ENCODE results near the gene AGXT.
A peak's percentile ranks its signal among the peaks of the same experiment; 100 is the strongest.
"Not testable (repeated sequence)": the region's sequence is repeated elsewhere in the genome, so short reads cannot be mapped to it uniquely, and the experiment has no call there.

Gene AGXT

DNA sequence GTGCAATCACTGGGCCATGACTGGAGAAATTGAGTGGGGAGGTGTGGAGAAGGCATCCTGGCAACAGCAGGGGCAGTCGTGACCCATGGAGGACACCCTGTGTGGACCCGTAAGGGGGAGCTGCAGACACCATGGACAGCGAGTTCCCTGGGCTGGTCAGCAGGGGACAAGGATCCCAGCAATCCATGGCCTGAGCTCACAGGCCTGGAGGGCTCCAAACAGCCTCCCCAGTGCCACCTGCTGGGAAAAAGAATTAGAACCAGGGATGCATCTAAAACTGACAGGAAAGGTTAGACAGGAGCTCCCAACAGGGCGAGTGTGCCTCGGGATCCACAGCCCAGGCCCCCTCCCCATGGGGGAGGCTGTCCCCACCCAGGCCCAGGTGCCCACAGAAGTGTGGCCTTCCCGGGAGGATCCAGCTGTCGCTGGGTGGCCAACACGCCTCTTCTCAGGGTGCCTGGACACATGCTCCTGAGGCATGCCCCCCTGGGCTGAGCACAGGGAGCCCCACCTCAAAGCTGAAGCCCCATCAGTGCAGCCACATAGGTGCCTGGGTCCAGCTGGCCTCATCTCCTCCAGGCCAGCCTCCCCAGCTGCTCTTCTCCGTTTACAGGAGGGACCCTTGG, 28.1 kb upstream of the AGXT start:
- DNase-seq, result peak; percentile 25

DNA sequence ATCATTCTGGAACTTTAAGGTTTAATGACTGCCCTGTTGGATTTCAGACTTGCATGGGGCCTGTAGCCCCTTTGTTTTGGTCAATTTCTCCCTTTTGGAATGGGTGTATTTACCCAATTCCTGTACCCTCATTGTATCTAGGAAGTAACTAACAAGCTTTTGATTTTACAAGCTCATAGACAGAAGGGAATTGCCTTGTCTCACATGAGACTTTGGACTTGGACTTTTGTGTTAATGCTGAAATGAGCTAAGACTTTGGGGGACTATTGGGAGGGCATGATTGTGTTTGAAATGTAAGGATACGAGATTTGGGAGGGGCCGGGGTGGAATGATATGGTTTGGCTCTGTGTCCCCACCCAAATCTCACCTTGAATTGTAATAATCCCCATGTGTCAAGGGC, 22.3 kb upstream of the AGXT start:
- DNase-seq, result not testable (repeated sequence)

DNA sequence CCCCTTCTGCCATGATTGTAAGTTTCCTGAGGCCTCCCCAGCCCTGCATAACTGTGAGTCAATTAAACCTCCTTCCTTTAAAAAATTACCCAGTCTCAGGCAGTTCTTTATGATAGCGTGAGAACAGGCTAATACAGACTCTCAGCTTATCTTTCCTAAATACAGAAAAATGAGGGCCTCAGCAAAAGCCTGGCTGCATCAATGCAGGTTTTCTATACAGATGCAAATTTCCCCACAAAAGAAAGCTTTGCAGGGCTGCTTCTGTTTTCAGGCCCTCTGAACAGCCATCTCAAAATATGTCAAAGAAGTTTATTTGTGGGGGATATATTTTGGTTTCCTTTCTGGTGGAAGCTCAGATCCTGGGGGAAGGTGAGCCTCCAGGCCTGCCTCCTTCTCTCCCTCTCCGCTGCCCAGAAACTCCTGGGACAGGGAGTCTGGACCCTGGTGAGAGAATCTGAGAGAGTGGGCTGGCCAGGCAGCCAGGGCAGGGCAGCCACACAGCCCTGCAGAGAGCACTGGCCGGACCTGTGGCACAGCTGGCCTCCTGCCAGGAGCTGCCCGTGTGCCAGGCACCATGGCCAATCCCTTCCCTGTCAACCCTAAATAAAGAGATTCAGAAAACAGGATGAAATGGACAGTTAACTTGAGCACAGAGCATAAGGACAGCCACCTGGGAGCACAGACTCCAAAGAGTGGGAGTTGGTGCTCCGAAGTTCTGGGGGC, 21.6 kb upstream of the AGXT start:
- no peak for DNase-seq

DNA sequence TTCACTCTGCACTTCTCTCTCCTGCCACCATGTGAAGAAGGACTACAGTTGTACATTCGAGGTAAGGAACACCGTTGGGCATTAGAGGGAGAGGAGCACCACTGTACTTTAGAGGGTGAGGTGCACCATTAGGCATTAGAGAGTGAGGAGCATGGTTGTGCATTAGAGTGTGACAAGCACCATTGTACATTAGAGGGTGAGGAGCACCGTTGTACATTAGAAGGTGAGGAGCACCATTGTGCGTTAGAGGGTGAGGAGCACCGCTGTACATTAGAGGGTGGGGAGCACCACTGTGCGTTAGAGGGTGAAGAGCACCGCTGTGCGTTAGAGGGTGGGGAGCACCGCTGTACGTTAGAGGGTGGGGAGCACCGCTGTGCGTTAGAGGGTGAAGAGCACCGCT, 20.8 kb upstream of the AGXT start:
- no peak for DNase-seq

DNA sequence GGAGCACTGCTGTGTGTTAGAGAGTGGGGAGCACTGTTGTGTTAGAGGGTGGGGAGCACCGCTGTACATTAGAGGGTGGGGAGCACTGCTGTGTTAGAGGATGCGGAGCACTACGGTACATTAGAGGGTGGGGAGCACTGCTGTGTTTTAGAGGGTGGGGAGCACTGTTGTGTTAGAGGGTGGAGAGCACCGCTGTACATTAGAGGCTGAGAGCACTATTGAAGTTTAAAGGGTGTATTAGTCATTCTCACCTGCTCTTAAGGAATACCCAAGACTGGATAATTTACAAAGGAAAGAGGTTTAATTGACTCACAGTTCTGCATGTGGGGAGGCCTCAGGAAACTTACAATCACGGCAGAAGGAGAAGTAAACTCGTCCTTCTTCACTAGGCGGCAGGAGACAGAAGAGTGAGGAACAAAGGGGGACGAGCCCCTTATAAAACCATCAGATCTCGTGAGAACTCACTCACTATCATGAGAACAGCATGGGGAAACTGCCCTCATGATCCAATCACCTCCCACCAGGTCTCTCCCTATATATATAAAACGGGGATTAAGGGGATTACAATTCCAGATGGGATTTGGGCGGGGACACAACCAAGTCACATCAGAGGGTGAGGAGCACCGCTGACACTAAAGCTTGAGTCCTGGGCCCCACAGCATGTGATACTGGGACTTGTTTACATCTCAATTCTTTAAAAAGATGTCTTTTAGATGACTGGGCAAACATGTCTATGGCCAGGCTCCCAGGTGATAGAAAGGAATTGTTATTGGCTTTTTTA, 19.5 kb upstream of the AGXT start:
- DNase-seq, result no peak

DNA sequence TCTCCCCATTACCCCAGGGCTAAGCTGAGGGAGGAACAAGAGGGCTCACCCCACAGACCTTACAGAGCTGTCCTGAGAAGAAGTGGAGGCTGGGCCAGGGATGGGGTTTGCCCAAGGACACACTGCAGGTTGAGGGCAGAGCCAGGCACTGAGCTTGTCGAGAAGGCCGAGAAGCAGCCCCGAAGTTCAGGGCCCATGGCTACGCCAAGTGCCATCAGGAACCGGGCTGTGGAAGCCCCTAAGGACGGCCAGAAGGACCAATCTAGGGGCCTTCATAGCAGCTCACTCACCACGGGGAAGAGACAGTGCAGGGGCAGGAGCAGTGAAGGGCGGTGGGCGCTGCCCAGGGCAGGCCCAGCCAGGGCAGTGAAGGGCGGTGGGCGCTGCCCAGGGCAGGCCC, 18.6 kb upstream of the AGXT start:
- no peak for DNase-seq

DNA sequence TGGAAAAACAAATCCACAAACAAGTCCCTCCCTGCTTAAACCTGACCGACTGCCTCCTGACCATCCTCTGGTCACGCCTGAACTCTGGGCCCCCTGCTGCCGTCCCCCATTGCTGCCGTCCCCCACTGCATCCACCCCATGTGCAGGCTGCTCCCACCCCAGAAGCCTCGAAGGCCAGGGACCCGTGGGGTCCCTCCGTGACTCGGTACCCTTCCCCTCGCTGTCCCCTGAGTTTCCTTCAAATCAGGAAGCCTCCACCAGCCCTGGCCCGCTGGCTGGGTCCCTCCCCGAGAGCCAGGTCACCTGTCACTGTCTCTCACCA, 17.9 kb upstream of the AGXT start:
- no peak for DNase-seq

DNA sequence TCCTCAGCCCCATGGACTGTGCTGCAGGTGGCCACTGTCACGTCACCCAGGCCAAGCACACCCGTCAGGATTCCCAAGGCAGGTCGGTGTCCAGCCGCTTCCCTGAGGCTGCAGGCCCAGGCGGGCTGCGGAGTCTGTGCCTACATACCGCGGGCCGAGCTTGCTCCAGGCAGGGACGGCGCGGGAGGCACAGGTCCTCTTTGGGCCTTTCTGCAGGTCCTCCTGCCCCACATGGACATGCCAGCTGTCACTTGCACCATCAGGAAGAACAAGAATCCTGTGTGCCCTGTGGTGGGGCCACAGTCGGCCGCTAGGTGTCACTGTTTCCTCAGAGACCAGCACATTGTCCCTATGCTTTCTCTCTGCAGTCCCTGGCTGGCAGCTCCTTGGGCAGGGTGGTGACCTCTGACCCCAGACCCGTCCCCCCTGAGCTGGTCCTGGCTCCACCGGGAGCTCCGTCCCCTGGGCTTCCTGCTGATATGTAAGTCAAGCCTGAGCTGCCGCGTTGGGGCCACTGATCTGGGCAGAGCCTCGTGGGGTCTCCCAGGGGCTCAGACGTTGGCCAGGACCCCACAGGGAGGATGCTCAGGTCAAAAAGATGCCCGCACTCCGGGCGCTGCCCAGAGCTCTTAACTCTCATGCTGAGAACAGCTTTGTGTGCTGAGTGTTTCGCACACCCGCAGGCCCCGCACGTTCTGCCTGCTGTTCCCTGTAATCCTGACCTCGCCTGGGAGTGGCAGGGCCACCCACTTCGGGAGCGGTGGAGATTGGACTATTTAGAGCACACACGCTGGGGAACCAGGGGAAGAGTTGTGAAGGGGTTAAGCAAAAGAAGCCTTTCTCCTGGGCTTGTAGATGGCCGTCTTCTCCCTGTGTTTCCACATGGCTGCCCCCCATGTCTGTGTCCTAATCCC, 17.3 kb upstream of the AGXT start:
- DNase-seq, result peak; percentile 76

DNA sequence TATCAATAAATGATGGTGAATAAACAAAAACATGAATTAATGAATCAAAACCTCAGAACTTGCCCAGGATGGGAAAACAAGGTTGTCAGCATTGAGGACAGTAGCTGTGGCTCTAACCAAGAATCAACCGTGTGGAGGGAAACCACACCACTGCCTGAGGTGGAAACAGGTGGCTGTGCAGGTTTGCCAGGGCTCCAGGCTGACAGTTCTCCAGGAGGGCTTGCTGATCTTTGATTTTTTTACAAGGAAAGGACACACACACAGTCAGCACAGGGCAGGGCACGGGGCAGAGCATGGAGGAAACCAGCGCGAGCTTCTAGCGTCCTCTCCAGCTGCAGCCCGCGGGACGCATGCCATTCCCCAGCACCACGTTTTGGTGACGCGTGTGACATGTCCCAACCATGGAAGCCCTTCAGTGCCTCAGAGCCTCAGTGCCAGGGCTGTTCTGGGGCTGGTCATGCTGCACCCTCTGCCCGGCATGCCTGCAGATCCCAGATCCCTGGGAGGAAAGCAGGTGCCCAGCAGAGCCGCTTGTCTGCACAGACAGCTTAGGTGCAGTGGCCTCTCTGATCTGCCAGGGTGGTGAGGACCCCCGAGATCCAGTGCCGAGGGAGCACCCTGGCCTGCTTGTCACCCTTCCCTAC, 15.8 kb upstream of the AGXT start:
- no peak for DNase-seq

DNA sequence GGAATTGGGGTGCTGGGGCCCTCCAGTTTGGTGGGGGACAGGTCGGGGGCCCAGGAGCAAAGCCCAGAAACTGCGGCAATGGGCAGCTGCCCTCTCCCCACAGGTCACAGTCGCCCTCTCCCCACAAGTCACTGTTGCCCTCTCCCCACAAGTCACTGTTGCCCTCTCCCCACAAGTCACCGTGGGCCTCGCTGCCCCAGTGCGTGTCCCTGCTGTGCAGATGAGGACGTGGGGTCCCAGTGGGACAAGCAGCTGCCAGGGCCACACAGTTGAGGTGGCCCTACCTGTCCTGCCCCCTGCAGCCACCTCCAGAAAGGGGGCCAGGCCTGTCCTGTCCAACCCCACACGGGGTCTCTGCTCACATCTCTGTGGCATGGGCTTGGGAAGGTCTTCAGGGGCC, 13.0 kb upstream of the AGXT start:
- no peak for DNase-seq

DNA sequence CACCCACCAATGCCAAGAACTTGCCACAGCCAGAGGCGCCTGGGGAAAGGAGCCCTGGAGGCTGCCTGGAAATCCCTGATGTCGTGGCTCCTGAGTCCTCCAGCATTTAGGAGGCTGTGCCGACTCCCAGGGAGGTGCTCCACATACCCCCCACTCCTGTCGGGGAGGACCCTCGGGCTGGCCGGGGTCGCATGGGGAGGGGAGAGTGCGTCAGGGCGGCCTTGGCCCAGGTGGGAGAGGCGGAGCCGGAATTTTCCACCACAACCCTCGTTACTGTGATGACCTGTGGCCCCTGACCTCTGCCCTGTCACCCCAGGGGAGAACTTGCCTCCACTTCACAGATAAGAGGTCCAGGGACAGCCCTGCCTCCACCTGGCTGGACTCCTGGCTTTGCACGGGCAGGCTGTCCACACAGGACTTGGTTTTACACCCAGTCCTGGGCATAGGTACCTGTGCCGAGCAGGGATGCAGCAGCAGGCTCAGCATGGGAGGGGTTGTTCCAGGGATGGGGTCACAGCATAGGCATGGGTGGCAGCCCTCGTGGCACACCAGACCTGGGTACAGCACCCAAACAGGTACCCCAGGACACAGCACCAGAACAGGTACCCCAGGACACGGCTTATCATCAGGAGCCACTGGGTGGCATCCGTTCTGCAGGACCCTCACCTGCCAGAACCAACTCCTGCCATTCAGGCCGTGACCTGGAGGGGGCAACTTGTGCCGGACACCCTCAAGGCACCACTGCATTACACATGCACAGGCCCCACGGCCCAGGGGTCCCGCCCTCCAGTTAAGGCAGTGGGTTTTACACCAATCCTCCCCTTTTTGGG, 12.3 kb upstream of the AGXT start:
- no peak for DNase-seq

DNA sequence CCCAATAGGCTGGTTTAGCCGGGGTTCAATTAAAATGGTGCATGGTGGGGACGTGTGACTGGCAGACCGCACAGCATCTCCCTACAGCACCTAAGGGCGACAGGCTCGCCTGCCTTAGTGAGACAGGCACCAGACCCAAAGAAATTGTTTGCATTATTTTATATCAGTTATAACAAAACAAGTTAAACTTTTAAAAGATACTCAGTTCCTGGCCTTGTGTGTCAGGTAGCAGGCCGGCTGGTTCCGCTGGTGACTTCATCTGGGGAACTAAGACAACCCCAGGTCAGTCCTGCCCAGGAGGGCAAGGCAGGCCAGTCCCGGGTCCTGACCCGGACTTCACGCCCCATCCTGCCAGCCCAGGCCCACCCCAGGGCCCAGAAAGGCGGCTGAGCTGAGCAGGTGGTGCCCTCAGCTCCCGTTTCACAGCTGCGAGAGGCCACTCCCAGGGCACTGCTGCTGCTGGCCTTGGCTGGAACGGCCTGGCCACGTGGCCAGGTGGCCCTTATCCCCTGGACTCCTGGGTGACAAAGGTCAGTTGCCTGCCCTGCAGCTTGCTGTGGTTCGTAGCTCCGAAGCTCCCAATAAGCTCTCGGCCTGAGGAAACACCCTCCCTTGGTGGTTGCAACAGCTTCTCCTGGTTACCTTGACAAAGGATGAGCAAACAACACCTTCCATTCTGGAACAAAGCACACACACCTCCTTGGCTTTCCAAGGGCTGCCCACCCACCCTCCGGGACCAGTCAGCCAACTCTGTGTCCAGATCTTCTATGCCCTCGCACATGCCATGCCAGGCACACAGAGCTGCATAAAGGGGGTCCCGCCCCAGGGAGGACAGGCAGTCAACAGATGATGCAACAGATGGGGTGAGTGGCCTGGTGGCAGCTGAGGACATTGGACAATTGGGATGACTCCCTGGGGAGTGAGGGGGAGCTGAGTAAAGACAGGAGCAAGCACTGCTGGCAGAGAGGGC, 11.3 kb upstream of the AGXT start:
- DNase-seq, result no peak

DNA sequence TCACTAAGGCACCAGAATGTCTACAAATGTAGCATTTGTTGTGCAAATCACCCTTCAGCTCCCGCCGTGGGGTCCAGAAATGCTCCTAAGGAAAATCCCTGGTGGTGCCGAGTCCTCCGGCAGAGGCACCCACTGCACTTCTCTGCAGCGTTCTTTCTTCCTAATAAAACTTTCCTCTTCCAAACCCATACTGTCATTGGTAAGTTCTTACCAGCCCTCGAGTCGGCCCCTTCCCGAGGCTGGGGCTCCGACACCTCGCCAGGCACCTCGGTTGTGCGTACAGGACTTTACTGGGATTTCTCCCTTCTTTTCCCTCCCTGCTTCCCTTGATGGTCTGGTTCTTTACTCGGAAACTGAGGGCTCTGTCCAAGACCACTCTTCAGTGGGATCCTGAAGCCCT, 10.3 kb upstream of the AGXT start:
- DNase-seq, result no peak

DNA sequence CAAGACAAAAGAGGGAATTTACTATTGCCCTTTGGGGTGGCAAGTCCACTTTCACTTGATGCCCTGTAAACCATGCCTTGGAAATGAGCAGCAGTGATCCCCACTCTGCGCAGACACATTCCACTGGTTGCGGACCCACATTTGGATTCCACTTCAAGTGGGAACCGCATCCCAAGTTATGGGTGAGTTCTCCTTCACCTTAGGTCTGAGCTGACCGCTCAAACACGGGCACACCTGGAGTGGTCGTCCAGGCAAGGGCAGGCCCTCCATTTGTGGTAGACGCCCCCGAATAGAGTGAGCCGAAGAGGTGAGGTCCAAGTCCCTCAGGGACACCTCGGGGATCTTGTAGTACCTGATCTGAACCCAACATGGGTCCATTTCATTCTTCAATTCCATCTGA, 9.8 kb upstream of the AGXT start:
- no peak for DNase-seq

DNA sequence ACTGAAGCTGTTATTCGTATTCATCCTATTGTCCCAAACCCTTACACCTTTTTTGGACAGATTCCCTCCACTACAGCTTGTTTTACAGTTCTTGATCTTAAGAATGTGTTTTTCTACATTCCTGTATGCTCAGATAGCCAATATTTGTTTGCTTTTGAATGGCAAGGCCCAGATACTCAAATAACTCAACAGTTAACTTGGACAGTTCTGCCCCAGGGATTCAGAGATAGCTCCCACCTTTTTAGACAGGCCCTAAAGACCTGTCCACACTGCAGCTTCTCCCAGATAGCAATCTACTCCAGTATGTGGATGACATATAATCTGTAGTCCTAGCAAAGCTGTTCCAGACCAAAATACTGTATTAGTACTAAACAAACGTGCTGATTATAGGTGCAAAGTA, 7.1 kb upstream of the AGXT start:
- no peak for DNase-seq

DNA sequence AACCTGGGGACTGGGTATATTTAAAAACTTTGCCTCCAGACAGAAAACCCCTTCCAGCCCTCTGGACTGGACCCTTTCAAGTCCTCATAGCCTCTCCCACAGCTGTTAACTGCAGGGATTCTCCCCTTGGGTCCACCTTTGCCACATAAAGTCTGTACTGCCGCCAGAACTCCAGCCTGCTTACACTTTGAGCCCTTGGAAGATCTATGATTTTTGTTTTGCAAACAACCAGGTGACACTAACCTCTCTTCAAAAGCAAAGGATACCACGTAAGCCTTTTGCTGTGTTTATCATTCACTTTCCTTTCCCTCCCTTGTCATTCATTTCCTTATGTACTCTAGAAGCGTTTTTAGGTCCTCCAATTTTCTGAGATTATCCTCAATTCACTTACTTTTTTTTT, 4.1 kb upstream of the AGXT start:
- DNase-seq, result no peak

DNA sequence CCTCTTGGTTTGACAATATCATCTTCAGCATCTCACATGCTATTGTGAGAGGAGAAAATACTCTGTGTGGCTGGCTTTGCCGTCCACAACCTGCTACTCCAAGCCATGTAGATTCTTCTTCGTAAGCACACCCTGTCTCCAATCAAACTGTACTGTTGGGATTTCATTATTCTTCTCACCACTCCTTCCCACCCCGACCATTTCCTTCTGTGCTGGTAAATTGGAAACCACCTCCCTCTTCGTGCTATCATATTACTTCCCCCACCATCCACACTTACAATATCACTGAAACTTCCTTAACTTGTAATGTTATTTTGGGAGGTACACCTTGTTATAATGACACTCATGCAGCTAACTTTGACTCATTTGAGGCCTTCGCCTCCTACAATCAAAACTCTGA, 3.2 kb upstream of the AGXT start:
- DNase-seq, result no peak

DNA sequence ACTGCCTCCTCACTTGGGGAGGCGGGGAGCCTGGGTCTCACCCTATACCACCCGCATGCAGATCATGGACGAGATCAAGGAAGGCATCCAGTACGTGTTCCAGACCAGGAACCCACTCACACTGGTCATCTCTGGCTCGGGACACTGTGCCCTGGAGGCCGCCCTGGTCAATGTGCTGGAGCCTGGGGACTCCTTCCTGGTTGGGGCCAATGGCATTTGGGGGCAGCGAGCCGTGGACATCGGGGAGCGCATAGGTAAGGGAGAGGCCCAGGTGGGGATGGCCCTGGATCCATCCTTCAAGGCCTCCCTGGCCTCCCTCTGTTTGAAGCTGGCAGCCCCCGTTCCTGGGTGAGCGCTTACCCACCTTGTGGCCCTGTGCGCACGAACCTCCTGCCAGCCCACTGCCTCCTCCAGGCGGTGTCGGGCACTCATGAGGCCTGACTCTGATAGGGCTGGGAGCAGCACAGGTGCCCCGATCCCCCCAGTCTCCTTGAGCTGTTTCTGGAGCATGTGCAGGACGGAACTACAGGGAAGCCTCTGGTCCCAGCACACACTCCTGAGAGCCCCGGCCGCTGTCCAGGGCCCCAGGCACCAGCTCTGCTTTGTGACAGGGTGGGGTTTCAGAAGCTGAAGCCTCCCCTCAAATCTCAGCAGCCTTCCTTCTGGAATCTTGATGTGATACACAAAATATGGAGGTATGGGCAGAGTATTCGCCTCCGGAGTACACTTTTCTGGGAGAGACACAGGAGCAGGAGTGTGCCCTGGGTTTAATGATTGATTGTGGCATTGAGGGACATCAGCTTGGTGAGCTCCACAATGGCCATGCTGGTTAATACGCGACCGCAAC, 708 bp downstream of the AGXT start:
- no peak for DNase-seq
